H9 (cell line): ENCODE data around the gene LYPD5. TPM values are rescaled to one million over a fixed set of nuclear protein-coding genes. Genes with fewer than 3 reads are reported as not detected.

Experiments used
- DNase-seq: peaks from one replicate; pipeline ENCODE4 v3.0.0-alpha.2; 2017
- H2AFZ ChIP-seq: one replicate; pipeline ENCODE4 v1.6.1; 2013; ENCODE audit warnings: mild to moderate bottlenecking, low read length, control low read depth, moderate library complexity
- H2AK5ac ChIP-seq: 2 replicates; pipeline ENCODE4 v1.6.1; 2013; ENCODE audit warnings: low read length, control low read depth, mixed read lengths; ENCODE audit not compliant: insufficient read length
- H2BK120ac ChIP-seq: one replicate; pipeline ENCODE4 v1.6.1; 2013; ENCODE audit warnings: low read depth, mild to moderate bottlenecking, low read length, control low read depth, inconsistent platforms; ENCODE audit not compliant: poor library complexity, severe bottlenecking
- H2BK12ac ChIP-seq: 2 replicates; pipeline ENCODE4 v1.6.1; 2013; ENCODE audit warnings: low read length, control low read depth, mixed read lengths, low read depth; ENCODE audit not compliant: insufficient read length
- H2BK15ac ChIP-seq: 2 replicates; pipeline ENCODE4 v1.6.1; 2013; ENCODE audit warnings: low read depth, low read length, control low read depth
- H2BK20ac ChIP-seq: one replicate; pipeline ENCODE4 v1.6.1; 2013; ENCODE audit warnings: low read depth, mild to moderate bottlenecking, low read length, control low read depth, inconsistent platforms; ENCODE audit not compliant: poor library complexity, severe bottlenecking
- H2BK5ac ChIP-seq: 2 replicates; pipeline ENCODE4 v1.6.1; 2013; ENCODE audit warnings: low read length, control low read depth, mixed read lengths; ENCODE audit not compliant: insufficient read length
- H3K14ac ChIP-seq: 2 replicates; pipeline ENCODE4 v1.6.1; 2013; ENCODE audit warnings: low read length, control low read depth; ENCODE audit not compliant: insufficient read depth
- H3K18ac ChIP-seq: 2 replicates; pipeline ENCODE4 v1.6.1; 2013; ENCODE audit warnings: low read depth, mild to moderate bottlenecking, mixed read lengths, low read length, control low read depth; ENCODE audit not compliant: insufficient read length
- H3K23ac ChIP-seq: 2 replicates; pipeline ENCODE4 v1.6.1; 2013; ENCODE audit warnings: low read length, control low read depth, mixed read lengths, low read depth; ENCODE audit not compliant: insufficient read length
- H3K23me2 ChIP-seq: 2 replicates; pipeline ENCODE4 v1.6.1; 2013; ENCODE audit warnings: low read depth, mild to moderate bottlenecking, mixed read lengths, low read length, control low read depth; ENCODE audit not compliant: insufficient read length, poor library complexity, severe bottlenecking
- H3K27ac ChIP-seq: 2 replicates; pipeline ENCODE4 v1.5.1; 2013; ENCODE audit warnings: low read length, control low read depth, mixed read lengths, low read depth; ENCODE audit not compliant: insufficient read length
- H3K27me3 ChIP-seq: 2 replicates; pipeline ENCODE4 v1.6.1; 2013; ENCODE audit warnings: low read length, control low read depth, inconsistent platforms; ENCODE audit not compliant: insufficient read depth
- H3K4ac ChIP-seq: 2 replicates; pipeline ENCODE4 v1.6.1; 2013; ENCODE audit warnings: low read depth, mild to moderate bottlenecking, control low read depth, inconsistent platforms, low read length, moderate library complexity
- H3K4me1 ChIP-seq: 2 replicates; pipeline ENCODE4 v1.6.1; 2013; ENCODE audit warnings: low read length, control low read depth, inconsistent platforms; ENCODE audit not compliant: insufficient read depth
- H3K4me2 ChIP-seq: 2 replicates; pipeline ENCODE4 v1.6.1; 2013; ENCODE audit warnings: low read length, control low read depth, mixed read lengths; ENCODE audit not compliant: insufficient read length, insufficient read depth
- H3K56ac ChIP-seq: 2 replicates; pipeline ENCODE4 v1.6.1; 2013; ENCODE audit warnings: low read depth, mild to moderate bottlenecking, mixed read lengths, low read length, control low read depth; ENCODE audit not compliant: insufficient read length
- H3K79me1 ChIP-seq: 2 replicates; pipeline ENCODE4 v1.6.1; 2013; ENCODE audit warnings: low read depth, mild to moderate bottlenecking, moderate library complexity, low read length, control low read depth, inconsistent platforms; ENCODE audit not compliant: insufficient read depth, poor library complexity, severe bottlenecking
- H3K79me2 ChIP-seq: 2 replicates; pipeline ENCODE4 v1.6.1; 2013; ENCODE audit warnings: low read length, control low read depth, inconsistent platforms; ENCODE audit not compliant: insufficient read depth
- H3K9ac ChIP-seq: 2 replicates; pipeline ENCODE4 v1.6.1; 2013; ENCODE audit warnings: low read length, control low read depth, mixed read lengths; ENCODE audit not compliant: insufficient read length; ENCODE audit errors: extremely low read depth
- H3K9me3 ChIP-seq: one replicate; pipeline ENCODE4 v1.6.1; 2013; ENCODE audit warnings: low read depth, low read length, inconsistent platforms; ENCODE audit not compliant: control insufficient read depth
- H3T11ph ChIP-seq: one replicate; pipeline ENCODE4 v1.6.1; 2013; ENCODE audit warnings: mild to moderate bottlenecking, low read length, control low read depth, inconsistent platforms
- H4K20me1 ChIP-seq: one replicate; pipeline ENCODE4 v1.6.1; 2013; ENCODE audit not compliant: control insufficient read depth, insufficient read length, insufficient read depth
- H4K5ac ChIP-seq: 2 replicates; pipeline ENCODE4 v1.6.1; 2013; ENCODE audit warnings: low read depth, mild to moderate bottlenecking, mixed read lengths, low read length, control low read depth; ENCODE audit not compliant: insufficient read length
- H4K8ac ChIP-seq: replicated peaks from 2 replicates; pipeline ENCODE4 v1.6.1; 2013; ENCODE audit warnings: low read length, control low read depth, mixed read lengths, low read depth; ENCODE audit not compliant: insufficient read length
- H4K91ac ChIP-seq: 2 replicates; pipeline ENCODE4 v1.6.1; 2013; ENCODE audit warnings: low read depth, mild to moderate bottlenecking, moderate library complexity, mixed read lengths, low read length, control low read depth; ENCODE audit not compliant: insufficient read length
- H3K27ac Mint-ChIP-seq, 3 experiments: 2 replicates in 2 of 3; 3 replicates in 1 of 3; pipeline ENCODE4 v1.8.0; 2020 to 2021; ENCODE audit warnings: mixed read lengths in 3 of 3, mild to moderate bottlenecking in 1 of 3, moderate library complexity in 1 of 3
- H3K27me3 Mint-ChIP-seq: 2 replicates; pipeline ENCODE4 v1.8.0; 2021; ENCODE audit warnings: low read depth, mild to moderate bottlenecking, moderate library complexity, mixed read lengths
- H3K36me3 Mint-ChIP-seq, 3 experiments: 2 replicates in 2 of 3; 3 replicates in 1 of 3; pipeline ENCODE4 v1.8.0; 2020 to 2021; ENCODE audit warnings: low read depth in 3 of 3, mixed read lengths in 3 of 3; ENCODE audit not compliant: insufficient read depth in 1 of 3
- H3K4me1 Mint-ChIP-seq, 2 experiments: 2 replicates each; pipeline ENCODE4 v1.8.0; 2020; ENCODE audit warnings: mixed read lengths in 2 of 2
- H3K4me3 Mint-ChIP-seq, 2 experiments: 2 replicates in 1 of 2; 3 replicates in 1 of 2; pipeline ENCODE4 v1.8.0; 2020 to 2021; ENCODE audit warnings: mild to moderate bottlenecking in 2 of 2, mixed read lengths in 2 of 2, moderate library complexity in 1 of 2
- H3K9me3 Mint-ChIP-seq, 2 experiments: 2 replicates in 1 of 2; 3 replicates in 1 of 2; pipeline ENCODE4 v1.8.0; 2020; ENCODE audit warnings: mild to moderate bottlenecking in 2 of 2, mixed read lengths in 2 of 2, moderate library complexity in 1 of 2
- CTCF ChIP-seq: fragments of 200-600 bp; sonication (generic); conservative IDR thresholded peaks from 3 replicates; pipeline ENCODE4 v1.8.0; 2021; ENCODE audit warnings: antibody characterized with exemption, mild to moderate bottlenecking
- WGBS: extraction: QIAGEN DNeasy Blood & Tissue Kit; methylation state at CpG from one replicate; pipeline ENCODE4 v1.1.7; 2013; ENCODE audit warnings: missing lambda C conversion rate, low lambda C conversion rate, mixed read lengths; ENCODE audit not compliant: insufficient read length; ENCODE audit errors: extremely low coverage; 5-methylcytosine and 5-hydroxymethylcytosine counted together
- long read RNA-seq: library from polyadenylated mRNA; unstranded; transcript quantifications from one replicate; pipeline ENCODE4 v2.0.0, GENCODE V29; 2020
- total RNA-seq: library from RNA; stranded (reverse); gene quantifications from 2 replicates; pipeline ENCODE4 v1.2.1, GENCODE V29; 2021

LYPD5 gene
- total RNA-seq, result 0.50 TPM in 2 replicates
- long read RNA-seq, partial matches to known transcripts, result 0 of 2 reads
- long read RNA-seq, other reads (novel, unspliced or antisense), result 0 of 2 reads

- no peak within 1 kb of the TSS; a peak in 2 of 5 replicates for H3K4me3 Mint-ChIP-seq
- Histone ChIP-seq H3K4me2 (no peak within 1 kb of the TSS), H3K18ac (no peak within 1 kb of the TSS), H3K14ac (no peak within 1 kb of the TSS), H2BK20ac (no peak within 1 kb of the TSS), H4K5ac (no peak within 1 kb of the TSS), H2BK15ac (no peak within 1 kb of the TSS), H3K4me1 (no peaks in the 10 kb centered on the region), H3K23me2 (peaks cover 5% of the 10 kb centered on the region), H3K56ac (no peak within 1 kb of the TSS), H3K79me1 (no peaks in the 10 kb centered on the region), H2AFZ (no peak within 1 kb of the TSS), H4K20me1 (peaks cover 2% of the 10 kb centered on the region), H3K9me3 (no peaks in the 10 kb centered on the region), H3K79me2 (no peaks in the 10 kb centered on the region), H3T11ph (no peak within 1 kb of the TSS), H3K27me3 (peaks cover 4% of the 10 kb centered on the region; the same call in 1 of the 2 replicates), H4K91ac (no peak within 1 kb of the TSS), H3K27ac (no peak within 1 kb of the TSS), H2BK120ac (no peak within 1 kb of the TSS), H2AK5ac (no peak within 1 kb of the TSS), H2BK5ac (no peak within 1 kb of the TSS), H2BK12ac (no peak within 1 kb of the TSS), H4K8ac (no peak within 1 kb of the TSS), H3K4ac (no peak within 1 kb of the TSS), H3K9ac (no peak within 1 kb of the TSS), H3K23ac (no peak within 1 kb of the TSS)
- H3K27ac Mint-ChIP-seq, result no peak within 1 kb of the TSS
- no peaks in the 10 kb centered on the region; a peak in 1 of 7 replicates for H3K36me3 Mint-ChIP-seq
- H3K4me1 Mint-ChIP-seq, result peaks cover 7 to 12% of the 10 kb centered on the region in 2 experiments
- no peak for TF ChIP-seq CTCF
- H3K9me3 Mint-ChIP-seq, result no peaks in the 10 kb centered on the region; a peak in 4 of 5 replicates
- no CpG with 5 or more reads among the region's 12 CpGs for WGBS
- no peak for DNase-seq
- peaks cover 65% of the 10 kb centered on the region for H3K27me3 Mint-ChIP-seq
Measured at GRCh38 chr19:43802216-43802951, at the start of gene LYPD5. Gene LYPD5 (minus strand): TSS chr19:43802447. CDS start chr19:43802380, 67 bp downstream.
